Left cardiac atrium (tissue), 4 donors: ENCODE data around the gene HSD17B1. TPM values are rescaled to one million over a fixed set of nuclear protein-coding genes. Genes with fewer than 3 reads are reported as not detected.

ENCODE experiments used
- ATAC-seq, 2 donors: fragments of 200-7000 bp; cut with Tn5 transposase; one replicate each; pipeline ENCODE4 v1.9.1; 2020; ENCODE audit warnings: mild to moderate bottlenecking in 2 of 2, moderate library complexity in 2 of 2
- DNase-seq: peaks from one replicate; pipeline ENCODE4 v3.0.0-alpha.2; 2020
- intact Hi-C, 2 donors: fragments of 100-400 bp; cut with DNase I; formaldehyde crosslinking; loops; one replicate each; pipeline versions ENCODE4 v1.14.1 to v1.15.1; 2022 to 2023
- total RNA-seq, 2 donors: library from RNA; stranded (reverse); fragmentation: NEBNext Ultra II Directional; extraction: Animal tissue kit (Norgen Biotek cat#: 25700); gene quantifications; one replicate each; pipeline ENCODE4 v1.2.1, GENCODE V29; 2021
- donor health status: DM: no; HTN: yes; CAD: no.
- donor health status: DM: no; HTN: yes; CAD: no; lungs with severe emphysema.
- donor health status: DM: yes; HTN: yes; CAD: no.
- donor health status: Dilated cardiomyopathy.

Gene HSD17B1
- total RNA-seq, 2 donors from 2014 or later: 2.8 to 3.7 TPM

GRCh38 chr17:42560246-42560645, 7.5 kb downstream of the HSD17B1 start:
- intact Hi-C loops: no loop called here
- ATAC-seq (no peak), DNase-seq (no peak)

GRCh38 chr17:42561897-42562387, 9.2 kb downstream of the HSD17B1 start, which contains the start of gene COASY:
TSS of gene COASY (plus strand) at chr17:42562148. CDS start at chr17:42562623, 475 bp downstream.
- intact Hi-C loops: no loop called here
- DNase-seq (peak; percentile 97), ATAC-seq (peak; percentile 81 to 84)

- intact Hi-C loops: no loop called here
- DNase-seq (no peak), ATAC-seq (peak in 1 of 2 donors; percentile 1)
Measured at GRCh38 chr17:42562388-42563142, 9.8 kb downstream of the HSD17B1 start.

DNA sequence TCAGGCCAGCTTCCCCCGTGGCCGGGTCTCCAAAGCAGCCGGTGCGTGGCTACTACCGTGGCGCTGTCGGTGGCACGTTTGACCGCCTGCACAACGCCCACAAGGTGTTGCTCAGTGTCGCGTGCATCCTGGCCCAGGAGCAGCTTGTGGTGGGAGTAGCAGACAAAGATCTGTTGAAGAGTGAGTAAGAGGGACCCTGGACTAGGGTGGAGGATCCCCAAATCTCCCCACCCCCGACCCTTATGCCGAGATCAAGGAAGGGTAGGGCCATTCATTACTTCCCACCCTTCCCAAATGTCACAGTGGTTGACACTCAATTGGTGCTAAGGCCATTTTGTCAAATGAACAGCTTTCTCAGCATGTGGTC, 10.4 kb downstream of the HSD17B1 start:
- intact Hi-C loops: no loop called here
- ATAC-seq (no peak), DNase-seq (no peak)

GRCh38 chr17:42563543-42563942, 10.8 kb downstream of the HSD17B1 start:
- no peak for DNase-seq
- ATAC-seq: no peak
- intact Hi-C loops: no loop called here

GRCh38 chr17:42563950-42564349, 11.2 kb downstream of the HSD17B1 start:
- intact Hi-C loops: no loop called here
- no peak for DNase-seq
- no peak for ATAC-seq

- ATAC-seq (no peak), DNase-seq (no peak)
- intact Hi-C loops: no loop called here
Measured at GRCh38 chr17:42564815-42565522, 12.2 kb downstream of the HSD17B1 start.

GRCh38 chr17:42565523-42566214, 12.9 kb downstream of the HSD17B1 start:
- ATAC-seq (no peak), DNase-seq (no peak)
- intact Hi-C loops: no loop called here

DNA sequence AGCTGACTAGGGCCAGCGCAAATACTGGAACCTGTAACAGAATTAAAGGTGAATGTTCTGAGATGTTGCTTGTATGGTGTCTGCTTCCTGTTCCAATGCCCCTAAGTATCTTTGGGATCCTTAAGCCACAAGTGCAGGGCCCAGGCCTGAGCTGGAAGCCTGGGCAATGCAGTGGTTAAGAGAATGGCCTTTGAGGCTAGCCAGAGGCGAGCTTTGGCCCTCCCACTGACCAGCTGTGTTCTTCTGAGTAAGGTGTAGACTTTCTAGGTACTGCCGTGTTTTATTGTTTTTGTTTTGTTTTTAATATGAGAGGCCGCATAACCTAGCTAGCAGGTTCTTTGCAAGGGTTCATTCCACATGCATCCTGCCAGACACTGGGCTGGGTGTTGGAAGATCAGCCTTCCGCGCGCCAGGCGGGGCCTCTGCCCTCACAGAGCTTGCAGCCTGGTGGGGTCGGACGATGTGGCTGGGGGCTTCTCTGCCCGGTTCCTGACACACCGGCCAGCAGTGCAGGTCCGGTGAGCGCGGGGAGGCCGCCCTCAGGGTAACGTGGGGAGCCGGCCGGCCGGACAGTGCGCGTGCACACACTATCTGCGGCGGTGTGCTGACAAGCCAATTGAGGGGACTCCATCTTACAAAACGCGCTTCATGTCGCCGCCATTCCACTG, 13.6 kb downstream of the HSD17B1 start:
- no peak for DNase-seq
- ATAC-seq: no peak
- intact Hi-C loops: no loop called here

DNA sequence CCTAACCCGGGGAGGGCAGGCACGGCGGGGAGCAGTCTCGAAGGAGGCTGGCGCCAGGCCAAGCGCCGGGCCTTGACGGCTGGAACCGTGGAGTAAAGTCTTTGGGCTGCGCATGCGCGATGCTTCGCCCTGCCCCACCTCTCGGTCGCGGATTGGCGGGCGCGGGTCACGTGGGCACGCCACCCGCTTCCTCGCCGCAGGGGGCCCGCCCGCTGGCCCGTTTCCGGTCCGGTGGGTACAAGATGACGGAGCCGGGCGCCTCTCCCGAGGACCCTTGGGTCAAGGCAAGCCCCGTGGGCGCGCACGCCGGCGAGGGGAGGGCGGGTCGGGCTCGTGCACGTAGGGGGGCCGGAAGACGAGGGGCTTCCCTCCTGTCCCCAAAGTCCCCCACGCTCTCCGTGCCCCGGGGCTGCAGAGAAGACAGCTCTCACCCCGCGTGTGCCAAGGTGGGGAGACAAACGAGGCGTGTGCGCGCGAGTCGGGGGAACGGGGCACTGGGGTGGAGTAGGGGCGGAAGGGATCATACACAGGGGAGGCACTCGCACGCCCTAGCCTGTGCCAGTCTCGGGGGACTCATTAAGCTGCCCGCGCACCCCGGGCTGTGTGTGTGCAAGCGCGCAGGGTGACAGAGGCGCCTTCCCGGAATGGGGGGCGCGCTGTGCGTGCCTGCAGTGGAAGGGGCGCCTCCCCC, 14.3 kb downstream of the HSD17B1 start, which contains the start of gene MLX:
Gene MLX, plus strand, starts transcription at position 218 of the 691 bp plus-strand sequence. Its CDS starts 25 bp downstream, at position 243.
- ATAC-seq (peak; percentile 87 to 91), DNase-seq (peak; percentile 98)
- intact Hi-C loops: no loop called here

DNA sequence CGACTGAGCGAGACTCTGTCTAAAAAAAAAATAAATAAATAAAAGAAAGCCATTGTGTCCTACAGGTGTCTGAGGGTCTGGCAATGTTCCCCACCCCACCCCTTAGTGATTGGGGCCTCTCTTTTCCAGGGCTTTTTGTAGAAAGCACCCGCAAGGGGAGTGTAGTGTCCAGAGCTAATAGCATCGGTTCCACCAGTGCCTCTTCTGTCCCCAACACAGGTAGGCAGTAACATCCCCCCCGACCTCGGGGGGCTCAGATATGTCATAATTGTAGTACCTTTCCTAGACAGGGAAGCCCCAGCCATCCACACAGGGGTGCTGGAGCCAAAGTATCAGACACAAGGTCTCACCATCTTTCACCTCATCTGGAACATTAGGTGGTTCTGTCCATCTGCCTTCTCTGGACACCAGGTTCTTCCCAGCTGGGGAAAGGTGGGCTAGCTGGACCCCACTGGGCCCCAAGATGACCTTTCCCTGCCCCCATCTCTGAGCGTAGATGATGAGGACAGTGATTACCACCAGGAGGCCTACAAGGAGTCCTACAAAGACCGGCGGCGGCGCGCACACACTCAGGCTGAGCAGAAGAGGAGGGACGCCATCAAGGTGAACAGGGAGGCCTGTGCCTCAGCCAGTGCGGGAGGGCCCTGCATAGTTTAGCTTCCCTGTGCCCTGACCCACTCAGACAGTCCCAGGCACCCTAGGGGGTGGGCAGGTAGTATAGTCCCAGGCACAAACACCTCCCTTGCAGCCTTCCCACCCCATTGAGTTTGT, 15.8 kb downstream of the HSD17B1 start:
- ATAC-seq (no peak), DNase-seq (no peak)
- intact Hi-C loops: no loop called here

GRCh38 chr17:42571435-42572225, 18.9 kb downstream of the HSD17B1 start:
- intact Hi-C loops: loop anchor here in 1 of 2 donors (10.0 kb wide), 1 partner anchor 103 kb away; the partner anchor contains the start of gene PLEKHH3

DNA sequence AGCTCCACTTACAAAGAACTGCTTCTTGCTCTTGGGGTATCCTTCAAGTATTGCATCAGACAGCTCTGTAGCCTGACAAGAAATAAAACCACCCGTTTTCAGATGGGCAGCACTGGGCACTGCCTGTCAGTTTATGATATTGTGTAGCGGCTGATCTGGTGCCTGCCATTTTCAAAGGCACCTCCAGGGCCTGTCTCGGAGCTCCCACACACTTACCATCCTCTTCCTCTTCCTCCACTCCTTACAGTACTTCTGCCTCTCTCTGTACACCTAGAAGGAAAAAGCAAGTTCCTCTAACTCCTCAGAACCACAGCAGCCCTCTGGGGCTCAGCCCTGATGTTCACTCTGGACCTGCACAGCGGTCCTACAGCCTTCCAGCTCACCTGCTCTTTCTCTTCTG, 20.4 kb downstream of the HSD17B1 start:
- intact Hi-C loops: loop anchor here in 1 of 2 donors (10.0 kb wide), 1 partner anchor 102 kb away; the partner anchor contains the start of gene PLEKHH3
- no peak for ATAC-seq
- DNase-seq: no peak

More at GRCh38 chr17:42571435-42572225, 18.9 kb downstream of the HSD17B1 start:
- no peak for DNase-seq
- no peak for ATAC-seq

DNA sequence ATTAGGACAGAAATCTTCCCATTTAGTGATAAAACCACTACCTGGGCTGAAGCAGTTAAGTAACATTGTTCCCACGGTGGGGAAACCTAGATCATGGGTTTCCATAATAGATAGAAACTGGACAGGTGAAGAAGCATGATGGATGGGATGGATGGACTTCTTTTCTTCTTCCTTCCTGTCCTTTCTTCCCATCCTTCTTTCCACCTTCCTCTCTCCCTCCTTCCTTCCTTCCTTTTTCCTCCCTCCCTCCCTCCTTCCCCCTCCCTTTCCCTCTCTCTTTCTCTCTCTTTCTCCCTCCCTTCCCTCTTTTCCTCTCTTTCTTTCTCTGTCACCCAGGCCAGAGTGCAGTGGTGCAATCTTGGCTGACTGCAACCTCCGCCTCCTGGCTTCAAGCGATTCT, 21.7 kb downstream of the HSD17B1 start:
- intact Hi-C loops: loop anchor here in 1 of 2 donors (10.0 kb wide), 1 partner anchor 100 kb away; the partner anchor contains the start of gene PLEKHH3
- DNase-seq: no peak
- ATAC-seq: no peak

DNA sequence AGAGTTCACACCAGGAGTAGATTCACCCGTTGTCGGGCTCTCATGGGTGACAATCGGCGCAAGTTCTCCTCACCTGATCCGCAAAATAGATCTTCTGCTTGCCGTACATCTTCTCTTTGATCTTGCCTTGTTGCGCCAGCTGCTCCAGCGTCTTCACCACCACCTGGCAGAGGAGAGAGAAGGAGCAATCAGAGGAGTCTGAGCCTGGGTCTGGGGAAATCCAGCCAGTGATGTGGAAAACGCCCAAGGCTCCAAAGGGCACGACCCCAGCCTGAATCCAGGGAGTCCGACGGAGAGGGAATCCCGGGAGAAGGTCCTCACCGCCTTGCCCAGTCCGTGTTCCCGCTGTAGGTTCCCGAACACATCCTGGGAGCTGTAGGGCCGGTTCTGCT, 24.4 kb downstream of the HSD17B1 start:
- DNase-seq (no peak), ATAC-seq (no peak)
- intact Hi-C loops: loop anchor here (5.0 to 10.0 kb wide), 2 partner anchors 98 to 185 kb away; partner anchors contain the start of genes PLEKHH3 (in 1 of the 2) and RAMP2 (in 1 of the 2)

DNA sequence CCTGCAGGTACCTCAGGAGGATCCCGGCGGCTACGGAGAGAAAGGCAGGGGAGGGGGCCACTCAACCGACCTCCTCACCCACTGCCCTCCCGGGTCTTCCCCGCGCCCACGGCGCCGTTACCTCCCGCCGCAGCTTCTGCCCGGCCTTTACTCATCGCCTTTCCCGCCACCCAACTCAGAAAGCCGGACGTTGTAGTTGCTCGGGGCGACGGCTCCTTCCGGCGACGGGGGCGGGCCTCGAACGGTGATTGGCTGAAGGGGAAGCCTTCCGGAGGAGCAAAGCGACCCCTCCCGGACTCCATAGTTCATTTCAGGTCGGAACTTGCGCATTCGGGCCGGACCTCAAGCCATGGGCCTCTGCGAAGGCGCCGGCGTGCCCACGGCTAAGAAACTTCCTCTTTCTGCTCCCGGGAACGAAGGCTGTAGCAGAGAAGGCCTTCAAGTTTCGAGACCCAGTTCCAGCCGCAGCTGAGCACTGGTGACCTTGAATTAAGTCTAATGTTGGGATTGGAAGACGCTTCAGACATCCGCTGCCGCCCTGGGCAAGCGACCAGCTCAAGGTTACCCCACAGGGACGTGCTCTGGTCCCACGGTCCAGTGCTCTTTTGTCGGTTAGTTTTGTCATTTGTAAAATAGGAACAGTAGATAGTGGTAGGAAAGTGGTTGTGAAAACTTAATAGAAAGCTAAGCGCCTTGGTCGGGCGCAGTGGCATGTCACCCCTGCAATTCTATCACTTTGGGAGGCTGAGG, 25.0 kb downstream of the HSD17B1 start, which contains the start of gene PSMC3IP:
Gene PSMC3IP, minus strand, starts transcription at position 198 of the 750 bp plus-strand sequence. Its CDS starts 43 bp downstream, at position 155.
- ATAC-seq (peak; percentile 96), DNase-seq (peak; percentile 97)
- intact Hi-C loops: loop anchor here (2.0 to 10.0 kb wide), 3 partner anchors 31 to 185 kb away; partner anchors contain the start of genes PLEKHH3 (in 1 of the 2), RAMP2 (in 1 of the 2), RETREG3 (in 1 of the 2) and TUBG1 (in 1 of the 2)
